Caco-2 (cell line): Measurements from ENCODE around the gene TMEM202. TPM values are rescaled to one million over a fixed set of nuclear protein-coding genes. Genes with fewer than 3 reads are reported as not detected.
"Not testable (repeated sequence)": the region's sequence is repeated elsewhere in the genome, so short reads cannot be mapped to it uniquely, and the experiment has no call there.

Source experiments
- BruUV-seq: library from RNA; stranded (reverse); fragments of 400-500 nt; replicated peaks from 2 replicates; lab custom pipeline; 2021; lab: Mats Ljungman, UMichigan
- CTCF ChIA-PET: fragments of 300-600 bp; sonication (Branson Sonifier 250); formaldehyde crosslinking; loops from one replicate; lab custom pipeline; 2022; ENCODE audit warnings: antibody characterized with exemption; lab: Charles Lee
- POLR2A ChIA-PET: fragments of 300-600 bp; sonication (Branson Sonifier 250); formaldehyde crosslinking; loops from one replicate; lab custom pipeline; 2022; ENCODE audit warnings: antibody characterized with exemption; lab: Charles Lee
- DNase-seq, 2 experiments: peaks; one replicate each; pipeline versions ENCODE4 v3.0.0 to v3.0.0-alpha.2; 2020 to 2022
- H3K27me3 ChIP-seq: replicated peaks from 2 replicates; pipeline ENCODE4 v1.6.0; 2011; ENCODE audit warnings: low read length; ENCODE audit not compliant: control insufficient read depth, insufficient read depth
- H3K36me3 ChIP-seq: 2 replicates; pipeline ENCODE4 v1.5.1; 2011; ENCODE audit warnings: low read length; ENCODE audit not compliant: control insufficient read depth, insufficient read depth
- H3K4me1 ChIP-seq: fragments of 250-450 bp; sonication (Bioruptor Pico); 2 replicates; pipeline ENCODE4 v1.5.1; 2020; ENCODE audit warnings: mild to moderate bottlenecking
- H3K4me3 ChIP-seq: 2 replicates; pipeline ENCODE4 v1.5.1; 2011; ENCODE audit warnings: low read depth, mild to moderate bottlenecking, control low read depth, low read length
- H3K9me3 ChIP-seq: fragments of 250-450 bp; sonication (Bioruptor Pico); 2 replicates; pipeline ENCODE4 v1.5.1; 2020; ENCODE audit warnings: mild to moderate bottlenecking, moderate library complexity
- H3K27ac Mint-ChIP-seq: one replicate; pipeline ENCODE4 v1.8.0; 2022; ENCODE audit warnings: mixed read lengths; ENCODE audit not compliant: unreplicated experiment
- H3K27me3 Mint-ChIP-seq: one replicate; pipeline ENCODE4 v1.8.0; 2022; ENCODE audit warnings: mixed read lengths; ENCODE audit not compliant: insufficient read depth, unreplicated experiment
- H3K36me3 Mint-ChIP-seq: one replicate; pipeline ENCODE4 v1.8.0; 2022; ENCODE audit warnings: mild to moderate bottlenecking, mixed read lengths; ENCODE audit not compliant: insufficient read depth, unreplicated experiment
- H3K4me1 Mint-ChIP-seq: one replicate; pipeline ENCODE4 v1.8.0; 2022; ENCODE audit warnings: low read depth, mixed read lengths; ENCODE audit not compliant: unreplicated experiment
- H3K4me3 Mint-ChIP-seq: one replicate; pipeline ENCODE4 v1.8.0; 2022; ENCODE audit warnings: mild to moderate bottlenecking, moderate library complexity, mixed read lengths; ENCODE audit not compliant: unreplicated experiment
- H3K9me3 Mint-ChIP-seq: one replicate; pipeline ENCODE4 v1.8.0; 2022; ENCODE audit warnings: mixed read lengths; ENCODE audit not compliant: unreplicated experiment
- intact Hi-C: fragments of 100-400 bp; cut with micrococcal nuclease; formaldehyde crosslinking; loops from one replicate; pipeline ENCODE4 v1.10.0; 2022; ENCODE audit not compliant: unreplicated experiment
- total RNA-seq: library from RNA; stranded (reverse); gene quantifications from 2 replicates; pipeline ENCODE4 v1.2.3, GENCODE V29; 2022
- TF ChIP-seq, protein P1 (sequence below), 2 experiments: fragments of 200-600 bp in 1 of 2; IDR thresholded peaks; 1 replicate in 1 of 2; 2 replicates in 1 of 2; pipeline versions ENCODE4 v1.5.1 to v1.8.0; 2011 to 2022; ENCODE audit warnings: antibody characterized with exemption in 1 of 2, control low read depth in 1 of 2, inconsistent platforms in 1 of 2, low read depth in 1 of 2, low read length in 1 of 2, mild to moderate bottlenecking in 1 of 2, moderate library complexity in 1 of 2; ENCODE audit not compliant: insufficient read depth in 1 of 2, severe bottlenecking in 1 of 2, unreplicated experiment in 1 of 2

TMEM202 gene
- total RNA-seq, 1 experiment from 2014 or later = not detected

DNA sequence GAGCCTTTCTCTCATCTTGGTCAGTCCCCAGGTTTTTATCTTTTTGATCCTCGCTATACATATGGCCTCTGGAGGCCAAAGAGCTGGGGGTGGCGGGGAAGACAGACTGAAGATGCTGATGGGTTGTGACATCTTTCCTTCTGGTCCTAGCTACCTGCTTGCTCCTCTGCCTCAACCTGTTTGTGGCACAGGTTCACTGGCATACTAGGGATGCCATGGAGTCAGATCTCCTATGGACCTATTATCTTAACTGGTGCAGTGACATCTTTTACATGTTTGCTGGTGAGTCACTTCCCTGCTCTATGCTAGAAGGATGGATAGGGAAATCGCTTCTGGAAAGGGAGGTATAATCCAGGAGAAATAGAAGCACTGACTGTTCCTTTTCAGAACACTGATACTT, 8.8 kb downstream of the TMEM202 start:
- Histone ChIP-seq H3K4me3 (no peak overlapping the region), H3K4me1 (0 out of 2 replicates have a peak, but pooled peaks cover 3% of the 10 kb centered on the region), H3K36me3 (no peaks in the 10 kb centered on the region), H3K9me3 (no peaks in the 10 kb centered on the region), H3K27me3 (no peaks in the 10 kb centered on the region)
- Mint-ChIP-seq H3K9me3 (no peaks in the 10 kb centered on the region), H3K36me3 (no peaks in the 10 kb centered on the region), H3K27ac (no peak overlapping the region), H3K4me1 (no peaks in the 10 kb centered on the region), H3K27me3 (peaks cover 16% of the 10 kb centered on the region), H3K4me3 (no peak overlapping the region)
- DNase-seq = no peak
- ChIA-PET POLR2A (no interaction called here), CTCF (no interaction called here)
- TF ChIP-seq, protein P1, sequence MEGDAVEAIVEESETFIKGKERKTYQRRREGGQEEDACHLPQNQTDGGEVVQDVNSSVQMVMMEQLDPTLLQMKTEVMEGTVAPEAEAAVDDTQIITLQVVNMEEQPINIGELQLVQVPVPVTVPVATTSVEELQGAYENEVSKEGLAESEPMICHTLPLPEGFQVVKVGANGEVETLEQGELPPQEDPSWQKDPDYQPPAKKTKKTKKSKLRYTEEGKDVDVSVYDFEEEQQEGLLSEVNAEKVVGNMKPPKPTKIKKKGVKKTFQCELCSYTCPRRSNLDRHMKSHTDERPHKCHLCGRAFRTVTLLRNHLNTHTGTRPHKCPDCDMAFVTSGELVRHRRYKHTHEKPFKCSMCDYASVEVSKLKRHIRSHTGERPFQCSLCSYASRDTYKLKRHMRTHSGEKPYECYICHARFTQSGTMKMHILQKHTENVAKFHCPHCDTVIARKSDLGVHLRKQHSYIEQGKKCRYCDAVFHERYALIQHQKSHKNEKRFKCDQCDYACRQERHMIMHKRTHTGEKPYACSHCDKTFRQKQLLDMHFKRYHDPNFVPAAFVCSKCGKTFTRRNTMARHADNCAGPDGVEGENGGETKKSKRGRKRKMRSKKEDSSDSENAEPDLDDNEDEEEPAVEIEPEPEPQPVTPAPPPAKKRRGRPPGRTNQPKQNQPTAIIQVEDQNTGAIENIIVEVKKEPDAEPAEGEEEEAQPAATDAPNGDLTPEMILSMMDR (IDR thresholded peaks at IDR 0.05; ENCODE audit: insufficient read depth in 1 of 2, low read depth in 1 of 2, low read length in 1 of 2, severe bottlenecking in 1 of 2, unreplicated experiment in 1 of 2) = no peak
- intact Hi-C loops = no loop called here
- BruUV-seq = no TSS peak

DNA sequence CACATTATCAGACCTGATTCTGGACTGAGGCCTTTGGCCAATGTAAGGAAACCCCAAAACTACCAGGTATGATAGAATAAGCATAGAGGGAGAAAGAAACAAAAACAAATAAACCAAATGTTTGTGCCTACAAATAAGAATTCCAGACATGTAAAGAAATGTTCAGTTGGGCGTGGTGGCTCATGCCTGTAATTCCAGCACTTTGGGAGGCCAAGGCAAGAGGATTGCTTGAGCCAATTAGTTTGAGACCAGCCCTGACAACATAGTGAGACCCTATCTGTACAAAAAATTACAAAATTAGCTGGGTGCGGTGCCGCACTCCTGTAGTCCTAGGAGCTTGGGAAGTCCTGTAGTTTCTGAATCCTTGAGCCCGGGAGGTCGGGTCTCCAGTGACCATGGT, 13.0 kb downstream of the TMEM202 start:
- 0 out of 2 replicates have a peak, but pooled peaks cover 3% of the 10 kb centered on the region for H3K4me1 ChIP-seq
- no peaks in the 10 kb centered on the region for H3K36me3 ChIP-seq
- no peak for DNase-seq
- Mint-ChIP-seq H3K4me1 (no peaks in the 10 kb centered on the region), H3K9me3 (no peaks in the 10 kb centered on the region), H3K27ac (no peak overlapping the region), H3K4me3 (no peak overlapping the region), H3K27me3 (peaks cover 16% of the 10 kb centered on the region), H3K36me3 (no peaks in the 10 kb centered on the region)
- no TSS peak for BruUV-seq
- H3K9me3 ChIP-seq = no peaks in the 10 kb centered on the region
- TF ChIP-seq, protein P1 (IDR thresholded peaks at IDR 0.05; ENCODE audit: insufficient read depth in 1 of 2, low read depth in 1 of 2, low read length in 1 of 2, severe bottlenecking in 1 of 2, unreplicated experiment in 1 of 2) = no peak
- ChIA-PET POLR2A (no interaction called here), CTCF (no interaction called here)
- no peaks in the 10 kb centered on the region for H3K27me3 ChIP-seq
- H3K4me3 ChIP-seq = no peak overlapping the region
- intact Hi-C loops = no loop called here

DNA sequence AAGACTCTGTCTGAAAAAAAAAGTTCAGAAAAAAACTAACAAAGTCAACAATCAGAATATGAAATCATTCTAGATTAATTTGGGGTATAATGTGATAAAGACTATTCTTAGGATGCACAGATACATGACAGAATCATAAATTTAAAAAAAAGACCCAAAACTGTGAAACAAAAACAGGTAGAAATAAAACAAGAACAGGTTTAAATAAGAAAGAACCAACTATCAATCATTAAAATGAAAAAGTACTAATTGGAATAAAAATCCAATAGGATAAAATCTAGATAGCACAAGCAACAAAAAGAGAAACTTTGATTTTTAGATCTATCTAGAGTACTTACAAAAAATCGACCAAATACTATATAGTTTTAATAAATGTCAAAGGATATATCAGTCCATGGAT, 13.4 kb downstream of the TMEM202 start:
- intact Hi-C loops = no loop called here
- 0 out of 2 replicates have a peak, but pooled peaks cover 3% of the 10 kb centered on the region for H3K4me1 ChIP-seq
- Mint-ChIP-seq H3K36me3 (no peaks in the 10 kb centered on the region), H3K4me3 (no peak overlapping the region), H3K4me1 (no peaks in the 10 kb centered on the region), H3K27me3 (peaks cover 14% of the 10 kb centered on the region), H3K9me3 (no peaks in the 10 kb centered on the region), H3K27ac (no peak overlapping the region)
- no peak overlapping the region for H3K4me3 ChIP-seq
- no peak for DNase-seq
- no peaks in the 10 kb centered on the region for H3K36me3 ChIP-seq
- H3K9me3 ChIP-seq = no peaks in the 10 kb centered on the region
- CTCF ChIA-PET = no interaction called here
- TF ChIP-seq, protein P1 (IDR thresholded peaks at IDR 0.05; ENCODE audit: insufficient read depth in 1 of 2, low read depth in 1 of 2, low read length in 1 of 2, severe bottlenecking in 1 of 2, unreplicated experiment in 1 of 2) = no peak
- POLR2A ChIA-PET = no interaction called here
- H3K27me3 ChIP-seq = no peaks in the 10 kb centered on the region
- no TSS peak for BruUV-seq

DNA sequence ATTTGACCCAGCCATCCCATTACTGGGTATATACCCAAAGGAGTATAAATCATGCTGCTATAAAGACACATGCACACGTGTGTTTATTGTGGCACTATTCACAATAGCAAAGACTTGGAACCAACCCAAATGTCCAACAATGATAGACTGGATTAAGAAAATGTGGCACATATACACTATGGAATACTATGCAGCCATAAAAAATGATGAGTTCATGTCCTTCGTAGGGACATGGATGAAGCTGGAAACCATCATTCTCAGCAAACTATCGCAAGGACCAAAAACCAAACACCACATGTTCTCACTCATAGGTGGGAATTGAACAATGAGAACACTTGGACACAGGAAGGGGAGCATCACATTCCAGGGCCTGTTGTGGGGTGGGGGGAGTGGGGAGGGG, 15.2 kb downstream of the TMEM202 start:
- CTCF ChIA-PET, H3K36me3 ChIP-seq, H3K27ac Mint-ChIP-seq, H3K4me1 ChIP-seq, intact Hi-C loops, H3K27me3 ChIP-seq, H3K4me1 Mint-ChIP-seq, DNase-seq, H3K36me3 Mint-ChIP-seq, BruUV-seq, POLR2A ChIA-PET, H3K4me3 ChIP-seq, H3K9me3 Mint-ChIP-seq, H3K9me3 ChIP-seq, H3K27me3 Mint-ChIP-seq, H3K4me3 Mint-ChIP-seq: not testable (repeated sequence)
